Upper lobe of left lung (tissue), 6 donors: ENCODE results near the gene RNF11. TPM values are rescaled to one million over a fixed set of nuclear protein-coding genes. Genes with fewer than 3 reads are reported as not detected.

Experiments used
- ATAC-seq, 2 donors: fragments of 200-7000 bp; cut with Tn5 transposase; one replicate each; pipeline ENCODE4 v1.9.1; 2022; ENCODE audit warnings: mild to moderate bottlenecking in 2 of 2, moderate library complexity in 2 of 2; ENCODE audit not compliant: low FRiP score in 2 of 2
- DNase-seq, 2 donors: peaks; one replicate each; pipeline ENCODE4 v3.0.0-alpha.2; 2019 to 2020
- H3K27ac ChIP-seq, 4 donors: fragments of 200-600 bp; sonication (generic); one replicate each; pipeline ENCODE4 v1.5.1; 2016 to 2019
- H3K27me3 ChIP-seq, 4 donors: fragments of 200-600 bp; sonication (generic); one replicate each; pipeline ENCODE4 v1.5.1; 2017 to 2019
- H3K36me3 ChIP-seq, 4 donors: fragments of 200-600 bp; sonication (generic); one replicate each; pipeline ENCODE4 v1.5.1; 2016 to 2019
- H3K4me1 ChIP-seq, 4 donors: fragments of 200-600 bp; sonication (generic); one replicate each; pipeline ENCODE4 v1.5.1; 2018 to 2019
- H3K4me3 ChIP-seq, 4 donors: fragments of 200-600 bp; sonication (generic); one replicate each; pipeline ENCODE4 v1.5.1; 2017 to 2019; ENCODE audit warnings: mild to moderate bottlenecking in 2 of 4, moderate library complexity in 1 of 4
- H3K9me3 ChIP-seq, 4 donors: fragments of 200-600 bp; sonication (generic); one replicate each; pipeline ENCODE4 v1.5.1; 2018 to 2019
- CTCF ChIP-seq, 6 experiments: fragments of 450-650 bp in 4 of 6; fragments of 200-600 bp in 2 of 6; sonication (generic) in 2 of 6; IDR thresholded peaks; one replicate each; pipeline ENCODE4 v1.5.1; 2016 to 2019; ENCODE audit warnings: antibody characterized with exemption in 6 of 6
- EP300 ChIP-seq, 4 donors: sonication (generic); formaldehyde crosslinking; IDR thresholded peaks; one replicate each; pipeline ENCODE4 v1.5.1; 2017; ENCODE audit warnings: antibody characterized with exemption in 4 of 4, control low read depth in 2 of 4
- POLR2A ChIP-seq, 4 donors: fragments of 450-650 bp; IDR thresholded peaks; one replicate each; pipeline ENCODE4 v1.5.1; 2016 to 2017; ENCODE audit warnings: antibody characterized with exemption in 4 of 4, mild to moderate bottlenecking in 2 of 4
- POLR2AphosphoS5 ChIP-seq, 2 donors: sonication (generic); formaldehyde crosslinking; IDR thresholded peaks; one replicate each; pipeline ENCODE4 v1.5.1; 2017; ENCODE audit warnings: antibody characterized with exemption in 2 of 2
- WGBS, 2 donors: methylation state at CpG; one replicate each; pipeline ENCODE4 v1.1.5; 2017 to 2018; 5-methylcytosine and 5-hydroxymethylcytosine counted together
- total RNA-seq, 6 donors: library from RNA; depleted of rRNA in 4 of 6; stranded (reverse); fragments of >200 nt in 4 of 6; gene quantifications; one replicate each; pipeline versions ENCODE4 v1.1.0 to v1.2.1, GENCODE V29; 2016 to 2021
- donor health status: DM: no; HTN: no; CAD: no; lungs with moderate emphysema.
- donor health status: DM: no; HTN: yes; CAD: no; lungs with severe emphysema.

The RNF11 gene
- total RNA-seq, result 100 to 1,000 TPM in 1 of 6 donors, 10 to 100 TPM in 5; 26.2 to 125 (median 78.8) TPM

- no peaks in the 10 kb centered on the region for H3K27me3 ChIP-seq
- 0 to 1% methylated on average over 13 to 27 of the region's 57 CpGs for WGBS, 2 donors
- peak; percentile 98 to 99 for ATAC-seq
- peak; percentile 94 to 99 for DNase-seq
- no peaks in the 10 kb centered on the region for H3K9me3 ChIP-seq
- H3K36me3 ChIP-seq, result no peaks in the 10 kb centered on the region
- peaks cover 21 to 49% (median 35%) of the 10 kb centered on the region in 4 donors for H3K4me1 ChIP-seq
- peak within 1 kb of the TSS; percentile 66 to 93 (median 86) for H3K4me3 ChIP-seq
- TF ChIP-seq EP300 (IDR thresholded peaks at IDR 0.05) (no peak), POLR2AphosphoS5 (IDR thresholded peaks at IDR 0.05) (peak; percentile 88 to 94), CTCF (IDR thresholded peaks at IDR 0.05) (peak in 4 of 6 experiments; percentile 10 to 39 (median 26)), POLR2A (IDR thresholded peaks at IDR 0.05) (peak; percentile 13 to 97 (median 88))
- peak within 1 kb of the TSS; percentile 88 to 99 (median 95) for H3K27ac ChIP-seq
These were observed at the start of gene RNF11 for GRCh38 chr1:51235673-51236530. Gene RNF11 (plus strand): TSS chr1:51236273. CDS start chr1:51236757, 484 bp downstream.

GRCh38 chr1:51188230-51188629 is 47.8 kb upstream of the RNF11 start:
- Histone ChIP-seq H3K4me1 (peaks cover 0 to 5% (median 0%) of the 10 kb centered on the region in 4 donors), H3K4me3 (no peak overlapping the region), H3K27me3 (no peaks in the 10 kb centered on the region), H3K27ac (no peak overlapping the region), H3K9me3 (no peaks in the 10 kb centered on the region), H3K36me3 (no peaks in the 10 kb centered on the region)
- no peak for TF ChIP-seq EP300 (IDR thresholded peaks at IDR 0.05)
- TF ChIP-seq CTCF (IDR thresholded peaks at IDR 0.05), result no peak
- no peak for TF ChIP-seq POLR2AphosphoS5 (IDR thresholded peaks at IDR 0.05)
- TF ChIP-seq POLR2A (IDR thresholded peaks at IDR 0.05), result no peak
- no peak for DNase-seq
- ATAC-seq, result no peak

- ATAC-seq (peak in 1 of 2 donors; percentile 78), DNase-seq (peak in 1 of 2 donors; percentile 40)
- Histone ChIP-seq H3K36me3 (no peaks in the 10 kb centered on the region), H3K4me1 (peaks cover 0 to 5% (median 0%) of the 10 kb centered on the region in 4 donors), H3K27ac (no peak overlapping the region), H3K27me3 (no peaks in the 10 kb centered on the region), H3K4me3 (no peak overlapping the region), H3K9me3 (no peaks in the 10 kb centered on the region)
- 49 to 63% methylated on average over 2 of the region's 2 CpGs for WGBS, 2 donors
- TF ChIP-seq POLR2AphosphoS5 (IDR thresholded peaks at IDR 0.05) (no peak), CTCF (IDR thresholded peaks at IDR 0.05) (peak; percentile 66 to 84 (median 76)), POLR2A (IDR thresholded peaks at IDR 0.05) (no peak), EP300 (IDR thresholded peaks at IDR 0.05) (no peak)
These were observed 46.5 kb upstream of the RNF11 start for GRCh38 chr1:51189421-51190073.

- no peak for DNase-seq
- Histone ChIP-seq H3K36me3 (no peaks in the 10 kb centered on the region), H3K9me3 (no peaks in the 10 kb centered on the region), H3K27ac (no peak overlapping the region), H3K4me1 (peaks cover 0 to 5% (median 0%) of the 10 kb centered on the region in 4 donors), H3K27me3 (no peaks in the 10 kb centered on the region), H3K4me3 (no peak overlapping the region)
- ATAC-seq, result peak in 1 of 2 donors; percentile 16
- 33 to 35% methylated on average over 1 of the region's 1 CpG for WGBS, 2 donors
- no peak for TF ChIP-seq POLR2AphosphoS5 (IDR thresholded peaks at IDR 0.05)
- TF ChIP-seq EP300 (IDR thresholded peaks at IDR 0.05), result no peak
- no peak for TF ChIP-seq POLR2A (IDR thresholded peaks at IDR 0.05)
- TF ChIP-seq CTCF (IDR thresholded peaks at IDR 0.05), result no peak
These were observed 45.1 kb upstream of the RNF11 start for GRCh38 chr1:51190961-51191360.
